Keratinocyte (primary cell): ENCODE results near the gene C5orf22. TPM values are rescaled to one million over a fixed set of nuclear protein-coding genes. Genes with fewer than 3 reads are reported as not detected.
"Not testable (repeated sequence)": the region's sequence is repeated elsewhere in the genome, so short reads cannot be mapped to it uniquely, and the experiment has no call there.

ENCODE experiments used
- DNase-seq: peaks from one replicate; pipeline ENCODE4 v3.0.0-alpha.2; 2011; ENCODE audit warnings: low read depth, missing footprints, low spot score
- FAIRE-seq: peaks from 2 replicates; lab custom pipeline; 2011; peaks lifted over from hg19 to GRCh38; lab: Jason Lieb, UNC
- H2AFZ ChIP-seq: 2 replicates; pipeline ENCODE4 v1.6.0; 2012; ENCODE audit warnings: low read length, control low read depth, inconsistent platforms; ENCODE audit not compliant: control insufficient read depth
- H3K27ac ChIP-seq: 2 replicates; pipeline ENCODE4 v1.5.1; 2011; ENCODE audit warnings: low read length; ENCODE audit not compliant: control insufficient read depth, insufficient read depth
- H3K27me3 ChIP-seq: 3 replicates; pipeline ENCODE4 v1.6.0; 2011; ENCODE audit warnings: low read length; ENCODE audit not compliant: control insufficient read depth, insufficient read depth; ENCODE audit errors: extremely low read depth
- H3K36me3 ChIP-seq, 2 experiments: 2 replicates in 1 of 2; 3 replicates in 1 of 2; pipeline ENCODE4 v1.5.1; 2011; ENCODE audit warnings: low read length in 2 of 2, mild to moderate bottlenecking in 1 of 2; ENCODE audit not compliant: control insufficient read depth in 2 of 2, insufficient read depth in 2 of 2; ENCODE audit errors: extremely low read depth in 1 of 2
- H3K4me1 ChIP-seq: 3 replicates; pipeline ENCODE4 v1.5.1; 2011; ENCODE audit warnings: low read length; ENCODE audit not compliant: control insufficient read depth, insufficient read depth; ENCODE audit errors: extremely low read depth
- H3K4me2 ChIP-seq: 3 replicates; pipeline ENCODE4 v1.6.0; 2011; ENCODE audit warnings: low read depth, low read length; ENCODE audit not compliant: control insufficient read depth, insufficient read depth; ENCODE audit errors: extremely low read depth
- H3K4me3 ChIP-seq, 3 experiments: fragments of 200-600 bp in 1 of 3; sonication (generic) in 1 of 3; 2 replicates in 2 of 3; 3 replicates in 1 of 3; pipeline ENCODE4 v1.5.1; 2011 to 2016; ENCODE audit warnings: low read length in 3 of 3, mild to moderate bottlenecking in 3 of 3, control low read depth in 2 of 3, inconsistent platforms in 1 of 3, low read depth in 1 of 3, mixed read lengths in 1 of 3, mixed run types in 1 of 3, moderate library complexity in 1 of 3; ENCODE audit not compliant: control insufficient read depth in 2 of 3, insufficient read depth in 2 of 3; ENCODE audit errors: extremely low read depth in 1 of 3
- H3K79me2 ChIP-seq: 2 replicates; pipeline ENCODE4 v1.6.0; 2012; ENCODE audit warnings: low read length; ENCODE audit not compliant: control insufficient read depth, insufficient read depth
- H3K9ac ChIP-seq: 3 replicates; pipeline ENCODE4 v1.6.0; 2011; ENCODE audit warnings: low read length; ENCODE audit not compliant: control insufficient read depth, insufficient read depth; ENCODE audit errors: extremely low read depth
- H3K9me1 ChIP-seq: 3 replicates; pipeline ENCODE4 v1.6.0; 2011; ENCODE audit warnings: low read length; ENCODE audit not compliant: control insufficient read depth, insufficient read depth; ENCODE audit errors: extremely low read depth
- H3K9me3 ChIP-seq: 2 replicates; pipeline ENCODE4 v1.5.1; 2012; ENCODE audit warnings: low read depth, low read length; ENCODE audit not compliant: control insufficient read depth
- H4K20me1 ChIP-seq: 3 replicates; pipeline ENCODE4 v1.6.0; 2011; ENCODE audit warnings: low read length; ENCODE audit not compliant: control insufficient read depth, insufficient read depth; ENCODE audit errors: extremely low read depth
- EZH2 ChIP-seq: IDR thresholded peaks from one replicate; pipeline ENCODE4 v1.6.1; 2012; ENCODE audit warnings: inconsistent platforms, mild to moderate bottlenecking, low read length, moderate library complexity
- dilution Hi-C: fragments of 300-500 bp; cut with MboI; formaldehyde crosslinking; loops from one replicate; pipeline ENCODE4 v1.7.0; 2020; ENCODE audit warnings: low sequenced_read_pairs; ENCODE audit not compliant: extremely low pct_ligation_motif_present
- polyA plus RNA-seq, 5 experiments: library from polyadenylated mRNA; depleted of rRNA in 3 of 5; stranded (reverse) in 3 of 5; stranded (forward) in 1 of 5; unstranded in 1 of 5; fragments of >200 nt; gene quantifications; 1 replicate in 1 of 5; 2 replicates in 3 of 5; 3 replicates in 1 of 5; pipeline versions ENCODE4 v1.2.1 to v1.2.3, GENCODE V29; 2011 to 2012; ENCODE audit warnings: missing spikeins in 2 of 5, low read depth in 1 of 5, low replicate concordance in 1 of 5
- TF ChIP-seq, protein P1 (sequence below), 3 experiments: IDR thresholded peaks in 1 of 3; conservative IDR thresholded peaks in 1 of 3; optimal IDR thresholded peaks in 1 of 3; 2 replicates in 2 of 3; 3 replicates in 1 of 3; pipeline versions ENCODE3 to v1.5.1; 2011; ENCODE audit warnings: low read length in 3 of 3, mild to moderate bottlenecking in 3 of 3, moderate library complexity in 2 of 3, control low read depth in 1 of 3, inconsistent platforms in 1 of 3; ENCODE audit not compliant: insufficient read depth in 2 of 3; ENCODE audit errors: extremely low read depth in 1 of 3

C5orf22 gene
- polyA plus RNA-seq, 1 donor (not counting 4 experiments of a cell fraction or from before 2014, with no cell fraction given): 27.6 TPM

DNA sequence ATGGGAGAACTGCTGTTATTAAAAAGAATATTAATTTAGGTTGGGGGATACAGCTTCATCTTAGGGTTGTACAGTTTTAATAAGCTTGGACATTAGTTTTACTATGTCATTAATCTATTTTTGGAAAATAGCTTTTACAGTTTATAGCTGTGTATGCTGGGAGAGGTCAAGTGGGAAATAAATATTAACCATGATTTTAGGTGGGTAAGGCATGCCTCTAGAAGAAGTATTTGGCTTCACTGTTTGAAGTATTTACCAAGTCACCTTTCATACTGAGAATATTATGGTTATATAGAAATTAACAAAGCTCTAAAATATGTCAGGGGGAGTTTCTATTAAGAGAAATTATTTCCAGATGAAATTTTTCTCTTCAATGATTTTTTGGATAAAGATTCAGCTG is 5.2 kb downstream of the C5orf22 start:
- no peaks in the 10 kb centered on the region for H3K9me1 ChIP-seq
- dilution Hi-C loops: no loop called here
- FAIRE-seq: no peak
- peaks cover 5% of the 10 kb centered on the region for H3K4me1 ChIP-seq
- TF ChIP-seq, protein P1, sequence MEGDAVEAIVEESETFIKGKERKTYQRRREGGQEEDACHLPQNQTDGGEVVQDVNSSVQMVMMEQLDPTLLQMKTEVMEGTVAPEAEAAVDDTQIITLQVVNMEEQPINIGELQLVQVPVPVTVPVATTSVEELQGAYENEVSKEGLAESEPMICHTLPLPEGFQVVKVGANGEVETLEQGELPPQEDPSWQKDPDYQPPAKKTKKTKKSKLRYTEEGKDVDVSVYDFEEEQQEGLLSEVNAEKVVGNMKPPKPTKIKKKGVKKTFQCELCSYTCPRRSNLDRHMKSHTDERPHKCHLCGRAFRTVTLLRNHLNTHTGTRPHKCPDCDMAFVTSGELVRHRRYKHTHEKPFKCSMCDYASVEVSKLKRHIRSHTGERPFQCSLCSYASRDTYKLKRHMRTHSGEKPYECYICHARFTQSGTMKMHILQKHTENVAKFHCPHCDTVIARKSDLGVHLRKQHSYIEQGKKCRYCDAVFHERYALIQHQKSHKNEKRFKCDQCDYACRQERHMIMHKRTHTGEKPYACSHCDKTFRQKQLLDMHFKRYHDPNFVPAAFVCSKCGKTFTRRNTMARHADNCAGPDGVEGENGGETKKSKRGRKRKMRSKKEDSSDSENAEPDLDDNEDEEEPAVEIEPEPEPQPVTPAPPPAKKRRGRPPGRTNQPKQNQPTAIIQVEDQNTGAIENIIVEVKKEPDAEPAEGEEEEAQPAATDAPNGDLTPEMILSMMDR (optimal IDR thresholded peaks at IDR 0.05 in 1 of 3, IDR thresholded peaks at IDR 0.05 in 1 of 3, conservative IDR thresholded peaks at IDR 0.05 in 1 of 3; ENCODE audit: extremely low read depth in 1 of 3, insufficient read depth in 2 of 3, low read length in 3 of 3): no peak
- H3K9ac ChIP-seq: no peak overlapping the region
- H3K27me3 ChIP-seq: no peaks in the 10 kb centered on the region
- no peaks in the 10 kb centered on the region for H3K9me3 ChIP-seq
- no peak overlapping the region for H3K4me2 ChIP-seq
- DNase-seq: no peak
- no peak overlapping the region for H2AFZ ChIP-seq
- no peak overlapping the region for H3K4me3 ChIP-seq
- H4K20me1 ChIP-seq: no peaks in the 10 kb centered on the region
- peaks cover 22% of the 10 kb centered on the region for H3K79me2 ChIP-seq
- peaks cover 9 to 10% of the 10 kb centered on the region in 2 experiments for H3K36me3 ChIP-seq
- no peak overlapping the region for H3K27ac ChIP-seq

DNA sequence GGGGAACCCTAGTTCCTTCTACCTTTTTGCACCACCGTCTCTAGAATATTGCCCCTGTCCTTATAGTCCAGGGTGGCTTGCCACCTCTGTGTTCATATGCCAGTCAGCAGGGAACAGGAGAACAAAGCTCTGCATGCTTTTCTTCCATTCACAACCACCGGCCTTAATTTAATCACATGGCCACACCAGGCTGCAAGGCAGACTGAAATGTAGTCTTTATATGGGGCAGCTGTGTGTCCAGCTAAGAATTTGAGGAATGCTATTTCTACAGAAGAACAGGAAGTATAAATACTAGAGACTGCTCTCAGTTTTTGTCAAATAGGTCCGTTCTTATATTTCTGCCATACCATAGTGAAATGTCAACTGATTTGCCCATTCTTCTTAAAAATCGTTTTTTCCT is 5.8 kb downstream of the C5orf22 start:
- Histone ChIP-seq H3K9ac (no peak overlapping the region), H3K27me3 (no peaks in the 10 kb centered on the region), H3K9me3 (no peaks in the 10 kb centered on the region), H3K4me1 (peaks cover 5% of the 10 kb centered on the region), H3K9me1 (no peaks in the 10 kb centered on the region), H3K79me2 (peaks cover 17% of the 10 kb centered on the region), H3K27ac (no peak overlapping the region), H3K4me3 (no peak overlapping the region), H3K36me3 (peaks cover 10% of the 10 kb centered on the region in 2 experiments), H3K4me2 (no peak overlapping the region), H2AFZ (no peak overlapping the region), H4K20me1 (no peaks in the 10 kb centered on the region)
- no peak for FAIRE-seq
- TF ChIP-seq, protein P1 (optimal IDR thresholded peaks at IDR 0.05 in 1 of 3, IDR thresholded peaks at IDR 0.05 in 1 of 3, conservative IDR thresholded peaks at IDR 0.05 in 1 of 3; ENCODE audit: extremely low read depth in 1 of 3, insufficient read depth in 2 of 3, low read length in 3 of 3): no peak
- no peak for TF ChIP-seq EZH2
- no peak for DNase-seq
- dilution Hi-C loops: no loop called here

DNA sequence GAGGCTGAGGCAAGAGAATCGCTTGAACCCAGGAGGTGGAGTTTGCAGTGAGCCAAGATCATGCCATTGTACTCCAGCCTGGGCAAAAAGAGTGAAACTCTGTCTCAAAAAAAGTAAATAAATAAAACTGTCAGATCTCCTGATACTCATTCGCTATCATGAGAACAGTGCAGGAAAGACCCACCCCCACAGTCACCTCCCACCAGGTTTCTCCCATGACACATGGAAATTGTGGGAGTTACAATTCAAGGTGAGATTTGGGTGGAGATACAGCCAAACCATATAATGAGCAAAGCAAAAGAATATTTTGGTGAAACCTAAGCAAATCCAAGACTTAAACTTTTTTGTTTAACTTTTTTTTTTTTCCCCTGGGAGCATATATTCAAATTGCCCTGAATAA is 17.0 kb downstream of the C5orf22 start:
- dilution Hi-C loops, H3K9me3 ChIP-seq, H4K20me1 ChIP-seq, H3K4me3 ChIP-seq, H3K36me3 ChIP-seq, H3K27ac ChIP-seq, H3K4me1 ChIP-seq, H3K4me2 ChIP-seq, H3K9ac ChIP-seq, FAIRE-seq, H3K9me1 ChIP-seq, DNase-seq, H3K27me3 ChIP-seq, H3K79me2 ChIP-seq, H2AFZ ChIP-seq: not testable (repeated sequence)
